ENCODE data around the gene TMEM94.

The TMEM94 gene

GRCh38 chr17:75521951-75522727, 65.7 kb downstream of the TMEM94 start:
- Histone ChIP-seq H3K9me3 (replicated peaks in 1 of 11) (no peaks in the 10 kb centered on the region), H3K9ac (peak overlapping the region in 2 of 11 experiments; percentile 1 to 4; a peak in 1 of 22 replicates), H3K4me3 (no peak overlapping the region), H3K4me1 (peaks cover 32 to 52% (median 47%) of the 10 kb centered on the region in 10 experiments), H3K27ac (no peak overlapping the region), H4K20me1 (peaks cover 3 to 71% (median 41%) of the 10 kb centered on the region in 11 experiments; a peak in 20 of 22 replicates), H3K36me3 (peaks cover 41 to 58% (median 51%) of the 10 kb centered on the region in 11 experiments), H3K4me2 (no peak overlapping the region), H3K27me3 (peaks cover 10 to 16% (median 14%) of the 10 kb centered on the region in 11 experiments; a peak in 21 of 22 replicates)
- TF ChIP-seq Cebpa-rat (IDR thresholded peaks at IDR 0.05): no peak

GRCh38 chr17:75523647-75524046, 67.2 kb downstream of the TMEM94 start:
- no peak for TF ChIP-seq Cebpa-rat (IDR thresholded peaks at IDR 0.05)
- H3K27ac ChIP-seq: no peak overlapping the region
- no peaks in the 10 kb centered on the region for H3K9me3 ChIP-seq (replicated peaks in 1 of 11)
- peaks cover 0 to 63% (median 33%) of the 10 kb centered on the region in 11 experiments; a peak in 18 of 22 replicates for H4K20me1 ChIP-seq
- H3K36me3 ChIP-seq: peaks cover 41 to 58% (median 50%) of the 10 kb centered on the region in 11 experiments
- peak overlapping the region in 3 of 11 experiments; percentile 99; a peak in 1 of 22 replicates for H3K4me2 ChIP-seq
- peaks cover 18 to 43% (median 35%) of the 10 kb centered on the region in 10 experiments for H3K4me1 ChIP-seq
- no peak overlapping the region for H3K4me3 ChIP-seq
- H3K27me3 ChIP-seq: peaks cover 10 to 17% (median 16%) of the 10 kb centered on the region in 11 experiments; a peak in 21 of 22 replicates
- H3K9ac ChIP-seq: 0 out of 22 replicates have a peak overlapping the region, but pooled peaks of 2 of the 11 experiments have one; percentile 4 to 77

- H3K9ac ChIP-seq: peak overlapping the region in 10 of 11 experiments; percentile 61 to 85 (median 76); a peak in 19 of 22 replicates
- H3K4me2 ChIP-seq: peak overlapping the region; percentile 94 to 100 (median 99)
- no peaks in the 10 kb centered on the region for H3K9me3 ChIP-seq (replicated peaks in 1 of 11)
- H3K36me3 ChIP-seq: peaks cover 35 to 50% (median 44%) of the 10 kb centered on the region in 11 experiments
- peak overlapping the region; percentile 69 to 90 (median 86) for H3K4me3 ChIP-seq
- H3K27me3 ChIP-seq: peaks cover 10 to 17% (median 16%) of the 10 kb centered on the region in 11 experiments; a peak in 21 of 22 replicates
- peak overlapping the region in 6 of 11 experiments; percentile 37 to 67 (median 51); a peak in 10 of 22 replicates for H3K27ac ChIP-seq
- no peak for TF ChIP-seq Cebpa-rat (IDR thresholded peaks at IDR 0.05)
- H3K4me1 ChIP-seq: peaks cover 12 to 36% (median 29%) of the 10 kb centered on the region in 10 experiments; a peak in 19 of 20 replicates
- peaks cover 0 to 60% (median 28%) of the 10 kb centered on the region in 11 experiments; a peak in 18 of 22 replicates for H4K20me1 ChIP-seq
Observed at GRCh38 chr17:75524269-75524969, 68.0 kb downstream of the TMEM94 start.

GRCh38 chr17:75524970-75525805, 68.8 kb downstream of the TMEM94 start, which contains the start of gene LLGL2:
Gene LLGL2, plus strand, starts transcription at chr17:75525697. Its CDS starts 17,730 bp downstream, at chr17:75543427.
- peaks cover 0 to 60% (median 28%) of the 10 kb centered on the region in 11 experiments; a peak in 18 of 22 replicates for H4K20me1 ChIP-seq
- peak within 1 kb of the TSS; percentile 94 to 100 (median 99) for H3K4me2 ChIP-seq
- peak within 1 kb of the TSS; percentile 61 to 85 (median 77) for H3K9ac ChIP-seq
- H3K36me3 ChIP-seq: peaks cover 28 to 43% (median 36%) of the 10 kb centered on the region in 11 experiments
- H3K9me3 ChIP-seq (replicated peaks in 1 of 11): no peaks in the 10 kb centered on the region
- H3K4me1 ChIP-seq: peaks cover 12 to 35% (median 27%) of the 10 kb centered on the region in 10 experiments; a peak in 19 of 20 replicates
- peak within 1 kb of the TSS; percentile 69 to 90 (median 86) for H3K4me3 ChIP-seq
- no peak for TF ChIP-seq Cebpa-rat (IDR thresholded peaks at IDR 0.05)
- H3K27ac ChIP-seq: peak within 1 kb of the TSS in 10 of 11 experiments; percentile 40 to 67 (median 60); a peak in 19 of 22 replicates
- peaks cover 10 to 17% (median 16%) of the 10 kb centered on the region in 11 experiments; a peak in 21 of 22 replicates for H3K27me3 ChIP-seq

GRCh38 chr17:75525806-75526554, 69.5 kb downstream of the TMEM94 start:
- Histone ChIP-seq H3K4me1 (peaks cover 12 to 40% (median 33%) of the 10 kb centered on the region in 10 experiments; a peak in 19 of 20 replicates), H3K27me3 (peaks cover 10 to 17% (median 16%) of the 10 kb centered on the region in 11 experiments; a peak in 21 of 22 replicates), H4K20me1 (peaks cover 0 to 64% (median 28%) of the 10 kb centered on the region in 11 experiments; a peak in 19 of 22 replicates), H3K36me3 (peaks cover 22 to 35% (median 28%) of the 10 kb centered on the region in 11 experiments), H3K27ac (peak overlapping the region in 10 of 11 experiments; percentile 35 to 64 (median 58); a peak in 17 of 22 replicates), H3K4me3 (peak overlapping the region; percentile 69 to 90 (median 86)), H3K4me2 (peak overlapping the region; percentile 94 to 100 (median 99)), H3K9ac (peak overlapping the region; percentile 61 to 85 (median 77)), H3K9me3 (replicated peaks in 1 of 11) (no peaks in the 10 kb centered on the region)
- TF ChIP-seq Cebpa-rat (IDR thresholded peaks at IDR 0.05): peak in 2 of 11 experiments; percentile 19 to 27; a peak in 1 of 22 replicates

GRCh38 chr17:75526555-75527270, 70.3 kb downstream of the TMEM94 start:
- Histone ChIP-seq H3K9me3 (replicated peaks in 1 of 11) (no peaks in the 10 kb centered on the region), H3K9ac (peak overlapping the region; percentile 61 to 85 (median 77); a peak in 18 of 22 replicates), H3K4me2 (peak overlapping the region; percentile 94 to 100 (median 99)), H4K20me1 (peaks cover 0 to 65% (median 33%) of the 10 kb centered on the region in 11 experiments; a peak in 19 of 22 replicates), H3K27me3 (peaks cover 10 to 17% (median 16%) of the 10 kb centered on the region in 11 experiments; a peak in 21 of 22 replicates), H3K27ac (no peak overlapping the region), H3K4me3 (peak overlapping the region; percentile 69 to 90 (median 86)), H3K4me1 (peaks cover 12 to 48% (median 40%) of the 10 kb centered on the region in 10 experiments; a peak in 19 of 20 replicates), H3K36me3 (peaks cover 15 to 27% (median 21%) of the 10 kb centered on the region in 11 experiments; a peak in 21 of 22 replicates)
- no peak for TF ChIP-seq Cebpa-rat (IDR thresholded peaks at IDR 0.05)
